Measurements from ENCODE around the gene STARD3. TPM values are rescaled to one million over a fixed set of nuclear protein-coding genes. Genes with fewer than 3 reads are reported as not detected.
"Not testable (repeated sequence)": the region's sequence is repeated elsewhere in the genome, so short reads cannot be mapped to it uniquely, and the experiment has no call there.

STARD3 gene
- total RNA-seq, 8 experiments from 2014 or later, result 22.8 to 39.8 (median 29.6) TPM

GRCh38 chr17:39705786-39706348, 68.9 kb downstream of the STARD3 start:
- ATAC-seq (replicated peaks in 6 of 8), result no peak
- H3K4me1 ChIP-seq (replicated peaks in 1 of 2), result peaks cover 0 to 13% of the 10 kb centered on the region in 2 donors
- no peak overlapping the region for H3K4me3 ChIP-seq
- in situ Hi-C loops (cut with MboI; ENCODE audit: low pct_unique_long_range_greater_than_20kb in 2 of 9, low sequenced_read_pairs in 9 of 9, unreplicated experiment in 9 of 9), result no loop called here
- WGBS, 10 experiments, result 73 to 100% (median 100%) methylated on average over 1 to 3 of the region's 12 CpGs; no CpG with 5 or more reads in 6 of the 10 experiments
- no peak overlapping the region for H3K27ac ChIP-seq

DNA sequence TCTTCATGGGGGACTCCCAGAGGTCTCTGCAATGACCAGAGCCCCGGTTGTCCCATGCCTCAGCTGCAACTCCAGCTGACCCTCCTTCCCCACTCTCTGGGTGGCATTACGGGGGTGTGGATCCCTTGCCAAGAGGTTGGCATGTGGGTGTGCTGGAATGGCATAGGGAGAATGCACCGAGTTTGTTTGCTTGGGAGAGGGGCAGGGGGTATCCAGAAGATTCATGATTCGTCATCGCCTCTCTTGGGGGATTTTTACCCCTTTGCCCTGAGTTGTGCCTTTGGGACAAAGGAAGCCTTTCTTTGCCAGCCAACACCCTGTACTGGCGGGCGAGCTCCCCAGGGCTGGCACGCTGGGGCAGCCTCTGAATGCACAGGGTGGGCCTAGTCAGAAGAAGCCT, 69.4 kb downstream of the STARD3 start:
- H3K27ac ChIP-seq, result no peak overlapping the region
- H3K4me3 ChIP-seq, result no peak overlapping the region
- ATAC-seq (replicated peaks in 6 of 8), result no peak
- in situ Hi-C loops (cut with MboI; ENCODE audit: low pct_unique_long_range_greater_than_20kb in 2 of 9, low sequenced_read_pairs in 9 of 9, unreplicated experiment in 9 of 9), result no loop called here
- WGBS, 10 experiments, result 17 to 100% (median 95%) methylated on average over 1 to 2 of the region's 8 CpGs; no CpG with 5 or more reads in 6 of the 10 experiments
- H3K4me1 ChIP-seq (replicated peaks in 1 of 2), result peaks cover 0 to 8% of the 10 kb centered on the region in 2 donors

DNA sequence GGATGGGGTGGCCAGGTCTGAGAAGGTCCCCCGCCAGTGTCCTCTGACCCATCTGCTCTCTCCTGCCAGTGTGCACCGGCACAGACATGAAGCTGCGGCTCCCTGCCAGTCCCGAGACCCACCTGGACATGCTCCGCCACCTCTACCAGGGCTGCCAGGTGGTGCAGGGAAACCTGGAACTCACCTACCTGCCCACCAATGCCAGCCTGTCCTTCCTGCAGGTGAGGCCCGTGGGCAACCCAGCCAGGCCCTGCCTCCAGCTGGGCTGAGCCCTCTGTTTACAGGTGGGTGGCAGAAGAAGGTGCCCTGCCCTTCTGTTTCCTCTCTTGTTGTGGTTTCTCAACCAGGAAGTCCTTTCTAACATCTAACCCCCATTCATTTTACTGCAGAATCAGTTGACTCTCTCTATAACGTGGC, 70.0 kb downstream of the STARD3 start:
- Histone ChIP-seq H3K4me1 (replicated peaks in 1 of 2) (peaks cover 0 to 8% of the 10 kb centered on the region in 2 donors), H3K4me3 (no peak overlapping the region), H3K27ac (no peak overlapping the region)
- WGBS, 10 experiments, result 14 to 100% (median 80%) methylated on average over 1 to 2 of the region's 7 CpGs; no CpG with 5 or more reads in 5 of the 10 experiments
- in situ Hi-C loops (cut with MboI; ENCODE audit: low pct_unique_long_range_greater_than_20kb in 2 of 9, low sequenced_read_pairs in 9 of 9, unreplicated experiment in 9 of 9), result no loop called here
- ATAC-seq (replicated peaks in 6 of 8), result no peak

DNA sequence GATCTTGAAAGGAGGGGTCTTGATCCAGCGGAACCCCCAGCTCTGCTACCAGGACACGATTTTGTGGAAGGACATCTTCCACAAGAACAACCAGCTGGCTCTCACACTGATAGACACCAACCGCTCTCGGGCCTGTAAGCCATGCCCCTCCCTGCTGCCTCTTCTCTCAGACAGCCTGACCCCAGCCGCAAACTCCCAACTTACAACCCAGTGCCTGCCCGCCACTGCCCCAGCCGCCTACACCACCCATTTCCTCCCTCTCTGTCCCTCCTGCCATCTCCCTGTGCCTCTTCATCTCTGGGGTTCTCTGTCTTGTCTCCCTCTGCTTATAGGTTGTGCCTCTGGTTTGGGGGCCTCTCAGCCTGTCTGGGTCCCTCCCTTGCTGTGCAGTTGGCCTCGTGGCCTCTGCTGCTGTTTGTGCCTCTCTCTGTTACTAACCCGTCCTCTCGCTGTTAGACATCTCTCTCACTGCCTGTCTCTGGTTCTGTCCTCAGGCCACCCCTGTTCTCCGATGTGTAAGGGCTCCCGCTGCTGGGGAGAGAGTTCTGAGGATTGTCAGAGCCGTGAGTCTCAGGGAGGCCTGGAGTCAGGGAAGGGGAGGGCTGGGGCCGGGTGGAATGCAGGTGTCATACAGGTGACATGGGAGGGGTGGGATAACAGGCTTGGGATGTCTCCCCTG, 72.5 kb downstream of the STARD3 start:
- no peak overlapping the region for H3K4me3 ChIP-seq
- in situ Hi-C loops (cut with MboI; ENCODE audit: low pct_unique_long_range_greater_than_20kb in 2 of 9, low sequenced_read_pairs in 9 of 9, unreplicated experiment in 9 of 9), result no loop called here
- H3K27ac ChIP-seq, result no peak overlapping the region
- no peak for ATAC-seq (replicated peaks in 6 of 8)
- H3K4me1 ChIP-seq (replicated peaks in 1 of 2), result no peaks in the 10 kb centered on the region
- WGBS, 10 experiments, result 73 to 95% (median 85%) methylated on average over 1 to 7 of the region's 14 CpGs; no CpG with 5 or more reads in 4 of the 10 experiments

DNA sequence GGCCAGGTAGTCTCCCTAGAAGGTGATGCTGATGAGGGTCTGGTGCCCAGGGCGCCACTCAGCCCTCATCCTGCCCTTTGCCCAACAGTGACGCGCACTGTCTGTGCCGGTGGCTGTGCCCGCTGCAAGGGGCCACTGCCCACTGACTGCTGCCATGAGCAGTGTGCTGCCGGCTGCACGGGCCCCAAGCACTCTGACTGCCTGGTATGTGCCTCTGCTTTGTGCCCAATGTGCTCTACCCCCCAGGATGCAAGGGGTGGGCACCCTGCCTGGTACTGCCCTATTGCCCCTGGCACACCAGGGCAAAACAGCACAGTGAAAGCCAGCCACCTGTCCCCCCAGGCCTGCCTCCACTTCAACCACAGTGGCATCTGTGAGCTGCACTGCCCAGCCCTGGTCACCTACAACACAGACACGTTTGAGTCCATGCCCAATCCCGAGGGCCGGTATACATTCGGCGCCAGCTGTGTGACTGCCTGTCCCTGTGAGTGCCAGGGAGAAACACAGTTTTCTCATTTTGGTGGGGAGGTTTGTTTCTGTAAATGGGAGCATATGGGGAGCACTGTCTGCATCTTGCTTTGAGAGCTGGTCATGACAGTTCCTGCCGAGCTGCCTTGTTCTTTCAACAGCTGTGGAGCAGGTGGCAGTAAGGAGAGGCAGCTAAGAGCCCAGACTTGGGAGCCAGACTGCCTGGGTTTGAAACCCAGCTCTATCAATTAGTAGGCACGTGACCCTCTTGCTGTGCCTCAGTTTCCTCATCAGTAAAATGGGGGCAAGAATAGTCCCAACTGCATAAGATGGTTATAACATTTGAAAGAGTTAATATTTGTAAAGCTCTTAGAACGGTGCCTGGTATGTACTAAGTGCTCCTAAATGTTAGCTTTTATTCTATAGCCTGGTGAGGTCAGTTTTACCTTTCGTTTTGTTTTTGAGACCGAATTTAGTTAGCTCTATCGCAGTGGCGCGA, 73.3 kb downstream of the STARD3 start:
- Histone ChIP-seq H3K27ac (no peak overlapping the region), H3K4me1 (replicated peaks in 1 of 2) (no peaks in the 10 kb centered on the region), H3K4me3 (no peak overlapping the region)
- 38 to 100% (median 93%) methylated on average over 1 to 13 of the region's 20 CpGs; no CpG with 5 or more reads in 1 of the 10 experiments for WGBS, 10 experiments
- ATAC-seq (replicated peaks in 6 of 8), result no peak
- in situ Hi-C loops (cut with MboI; ENCODE audit: low pct_unique_long_range_greater_than_20kb in 2 of 9, low sequenced_read_pairs in 9 of 9, unreplicated experiment in 9 of 9), result no loop called here

DNA sequence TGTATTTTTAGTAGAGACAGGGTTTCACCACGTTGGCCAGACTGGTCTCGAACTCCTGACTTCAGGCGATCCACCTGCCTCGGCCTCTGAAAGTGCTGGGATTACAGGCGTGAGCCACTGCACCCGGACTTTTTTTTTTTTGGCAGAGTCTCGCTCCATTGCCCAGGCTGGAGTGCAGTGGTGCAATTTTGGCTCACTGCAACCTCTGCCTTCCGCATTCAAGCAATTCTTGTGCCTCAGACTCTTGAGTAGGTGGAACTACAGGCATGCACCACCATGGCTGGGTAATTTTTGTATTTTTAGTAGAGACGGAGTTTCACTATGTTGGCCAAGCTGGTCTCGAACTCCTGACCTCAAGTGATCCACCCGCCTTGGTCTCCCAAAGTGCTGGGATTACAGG, 74.1 kb downstream of the STARD3 start:
- in situ Hi-C loops (cut with MboI; ENCODE audit: low pct_unique_long_range_greater_than_20kb in 2 of 9, low sequenced_read_pairs in 9 of 9, unreplicated experiment in 9 of 9); H3K4me3 ChIP-seq; ATAC-seq (replicated peaks in 6 of 8); H3K4me1 ChIP-seq (replicated peaks in 1 of 2); H3K27ac ChIP-seq: not testable (repeated sequence)
- 71 to 100% (median 88%) methylated on average over 1 to 10 of the region's 11 CpGs; no CpG with 5 or more reads in 2 of the 10 experiments for WGBS, 10 experiments

- in situ Hi-C loops (cut with MboI; ENCODE audit: low pct_unique_long_range_greater_than_20kb in 2 of 9, low sequenced_read_pairs in 9 of 9, unreplicated experiment in 9 of 9), result no loop called here
- WGBS, 10 experiments, result 80 to 100% (median 96%) methylated on average over 1 to 5 of the region's 10 CpGs; no CpG with 5 or more reads in 5 of the 10 experiments
- Histone ChIP-seq H3K27ac (no peak overlapping the region), H3K4me3 (no peak overlapping the region), H3K4me1 (replicated peaks in 1 of 2) (no peaks in the 10 kb centered on the region)
- ATAC-seq (replicated peaks in 6 of 8), result no peak
Measured at GRCh38 chr17:39711851-39712250, 74.9 kb downstream of the STARD3 start.

Other genes with a start within 250 kb of the STARD3 start
- gene FBXL20, start 235.5 kb upstream of the STARD3 start, total RNA-seq, result 10 to 100 TPM in 7 of 8 experiments, 1 to 10 TPM in 1; 7.6 to 21.7 (median 14.9) TPM
- 10 to 100 TPM; 20.1 to 54.8 (median 28.2) TPM for gene MED1, start 185.9 kb upstream of the STARD3 start, total RNA-seq
- 10 to 100 TPM; 21.7 to 82.3 (median 32.2) TPM for gene CDK12, start 175.7 kb upstream of the STARD3 start, total RNA-seq
- under 1 TPM; 0.05 to 1.00 (median 0.13) TPM for gene NEUROD2, start 29.2 kb upstream of the STARD3 start, total RNA-seq
- gene PPP1R1B, start 10.2 kb upstream of the STARD3 start, total RNA-seq, result 1 to 10 TPM in 4 of 8 experiments, under 1 TPM in 4; 0.38 to 7.8 (median 0.91) TPM
- gene TCAP, start 28.2 kb downstream of the STARD3 start, total RNA-seq, result 1 to 10 TPM in 6 of 8 experiments, under 1 TPM in 2; 0.27 to 2.8 (median 1.2) TPM
- gene PNMT, start 31.3 kb downstream of the STARD3 start, total RNA-seq, result 1 to 10 TPM in 2 of 8 experiments, under 1 TPM in 4, not detected in 2; 0.27 to 1.1 (median 0.87) TPM
- gene PGAP3, start 50.9 kb downstream of the STARD3 start, total RNA-seq, result 10 to 100 TPM in 4 of 8 experiments, 1 to 10 TPM in 4; 4.6 to 16.6 (median 8.1) TPM
- 10 to 100 TPM in 7 of 8 experiments, 1 to 10 TPM in 1; 7.0 to 54.7 (median 15.9) TPM for gene ERBB2, start 62.9 kb downstream of the STARD3 start, total RNA-seq
- 10 to 100 TPM; 27.2 to 59.3 (median 40.5) TPM for gene MIEN1, start 93.4 kb downstream of the STARD3 start, total RNA-seq
- gene GRB7, start 100.8 kb downstream of the STARD3 start, total RNA-seq, result 1 to 10 TPM in 4 of 8 experiments, under 1 TPM in 1, not detected in 3; 0.83 to 2.6 (median 1.8) TPM
- 1 to 10 TPM in 1 of 8 experiments, under 1 TPM in 6, not detected in 1; under 0.01 to 1.7 (median 0.19) TPM for gene IKZF3, start 227.2 kb downstream of the STARD3 start, total RNA-seq
- under 1 TPM in 1 of 8 experiments, not detected in 7; 0.14 TPM for gene ZPBP2, start 231.1 kb downstream of the STARD3 start, total RNA-seq

All from motor neuron (in vitro differentiated cells).